Ovary (tissue), 9 donors: ENCODE results near the gene RPUSD2. TPM values are rescaled to one million over a fixed set of nuclear protein-coding genes. Genes with fewer than 3 reads are reported as not detected.

Experiments used
- DNase-seq, 5 donors: peaks; one replicate each; pipeline ENCODE4 v3.0.0-alpha.2; 2019 to 2020
- H3K27ac ChIP-seq, 2 donors: fragments of 200-600 bp; one replicate each; pipeline versions ENCODE4 v1.5.1 to v1.8.0; 2019 to 2022
- H3K27me3 ChIP-seq: fragments of 200-600 bp; one replicate; pipeline ENCODE4 v1.8.0; 2022
- H3K36me3 ChIP-seq: fragments of 200-600 bp; sonication (generic); one replicate; pipeline ENCODE4 v1.5.1; 2019
- H3K4me1 ChIP-seq: one replicate; pipeline ENCODE4 v1.8.1; 2013; ENCODE audit warnings: mild to moderate bottlenecking, moderate library complexity; ENCODE audit not compliant: insufficient read depth
- H3K4me3 ChIP-seq: fragments of 200-600 bp; sonication (generic); one replicate; pipeline ENCODE4 v1.5.1; 2017
- H3K9me3 ChIP-seq, 2 donors: fragments of 200-600 bp in 1 of 2; sonication (generic) in 1 of 2; one replicate each; pipeline versions ENCODE4 v1.5.1 to v1.8.1; 2013 to 2019; ENCODE audit warnings: mild to moderate bottlenecking in 1 of 2, moderate library complexity in 1 of 2
- EP300 ChIP-seq: sonication (generic); formaldehyde crosslinking; IDR thresholded peaks from one replicate; pipeline ENCODE4 v1.6.1; 2017; ENCODE audit warnings: antibody characterized with exemption
- POLR2A ChIP-seq: fragments of 450-650 bp; IDR thresholded peaks from one replicate; pipeline ENCODE4 v1.6.1; 2017; ENCODE audit warnings: antibody characterized with exemption, mild to moderate bottlenecking, moderate library complexity
- WGBS, 3 donors: extraction: QIAGEN DNeasy Blood & Tissue Kit in 1 of 3; methylation state at CpG; one replicate each; pipeline versions ENCODE4 v1.1.5 to v1.1.7; 2013 to 2017; 5-methylcytosine and 5-hydroxymethylcytosine counted together
- intact Hi-C, 4 donors: fragments of 100-400 bp; cut with DNase I; formaldehyde crosslinking; loops; one replicate each; pipeline versions ENCODE4 v1.11.0 to v1.15.1; 2022 to 2023
- polyA plus RNA-seq, 2 donors: library from polyadenylated mRNA; stranded (reverse); fragments of 200-250 nt in 1 of 2; fragments of 350-450 nt in 1 of 2; fragmentation: Illumina TruSeq in 1 of 2; extraction: RNeasy Lipid Tissue Mini Kit (QIAGEN cat#74804) in 1 of 2; gene quantifications; one replicate each; pipeline ENCODE4 v1.2.3, GENCODE V29; 2013 to 2014
- total RNA-seq, 7 donors: library from RNA; depleted of rRNA in 2 of 7; stranded (reverse); fragments of >200 nt in 2 of 7; fragmentation: NEBNext Ultra II Directional in 3 of 7; extraction: Animal tissue kit (Norgen Biotek cat#: 25700) in 3 of 7; gene quantifications; one replicate each; pipeline versions ENCODE4 v1.1.0 to v1.2.4, GENCODE V29; 2016 to 2023
- TF ChIP-seq, protein P1 (sequence below), 3 donors: fragments of 450-650 bp in 2 of 3; fragments of 200-600 bp in 1 of 3; IDR thresholded peaks; one replicate each; pipeline versions ENCODE4 v1.5.1 to v1.8.0; 2016 to 2022; ENCODE audit warnings: antibody characterized with exemption in 3 of 3, mild to moderate bottlenecking in 1 of 3
- donor health status: DM: no; HTN: no; CAD: no; lungs with moderate emphysema.
- donor health status: DM: no; HTN: no; CAD: no.
- donor health status: Bipolar disorder and iron deficiency.
- donor health status: DM: yes; HTN: yes; CAD: no.
- donor health status: DM: no; HTN: no; CAD: no.
- donor health status: DM: yes; HTN: yes; CAD: no.

Gene RPUSD2
- total and polyA plus RNA-seq, 9 donors = 2.9 to 13.0 (median 9.7) TPM

DNA sequence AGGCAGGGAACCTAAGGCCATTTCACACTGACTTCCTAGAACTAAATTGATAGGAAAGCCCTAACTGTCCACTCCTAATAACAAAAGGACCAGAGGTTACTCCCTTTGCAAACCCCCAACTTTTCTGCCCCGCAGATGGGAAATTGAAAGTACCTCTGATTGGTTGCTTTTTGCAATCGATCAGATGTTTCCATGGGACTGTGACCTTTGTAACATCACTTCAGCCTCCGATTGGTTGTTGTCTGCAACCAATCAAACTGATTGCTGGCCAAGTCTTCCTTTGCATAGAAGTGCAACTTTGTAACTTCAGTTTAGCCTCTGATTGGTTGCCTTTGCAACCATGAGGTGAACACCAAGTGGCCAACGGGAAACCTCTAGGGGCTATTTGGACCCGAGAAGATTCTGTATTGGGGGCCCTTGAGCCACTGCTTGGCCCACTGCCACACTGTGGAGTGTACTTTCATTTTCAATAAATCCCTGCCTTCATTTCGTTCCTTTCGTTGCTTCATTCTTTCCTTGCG, 13.7 kb downstream of the RPUSD2 start:
- WGBS, 3 donors = 39 to 59% (median 51%) methylated on average over 8 of the region's 8 CpGs
- no peaks in the 10 kb centered on the region for H3K4me1 ChIP-seq
- H3K9me3 ChIP-seq = no peaks in the 10 kb centered on the region
- no peaks in the 10 kb centered on the region for H3K36me3 ChIP-seq
- TF ChIP-seq POLR2A = no peak
- TF ChIP-seq EP300 = no peak
- TF ChIP-seq, protein P1, sequence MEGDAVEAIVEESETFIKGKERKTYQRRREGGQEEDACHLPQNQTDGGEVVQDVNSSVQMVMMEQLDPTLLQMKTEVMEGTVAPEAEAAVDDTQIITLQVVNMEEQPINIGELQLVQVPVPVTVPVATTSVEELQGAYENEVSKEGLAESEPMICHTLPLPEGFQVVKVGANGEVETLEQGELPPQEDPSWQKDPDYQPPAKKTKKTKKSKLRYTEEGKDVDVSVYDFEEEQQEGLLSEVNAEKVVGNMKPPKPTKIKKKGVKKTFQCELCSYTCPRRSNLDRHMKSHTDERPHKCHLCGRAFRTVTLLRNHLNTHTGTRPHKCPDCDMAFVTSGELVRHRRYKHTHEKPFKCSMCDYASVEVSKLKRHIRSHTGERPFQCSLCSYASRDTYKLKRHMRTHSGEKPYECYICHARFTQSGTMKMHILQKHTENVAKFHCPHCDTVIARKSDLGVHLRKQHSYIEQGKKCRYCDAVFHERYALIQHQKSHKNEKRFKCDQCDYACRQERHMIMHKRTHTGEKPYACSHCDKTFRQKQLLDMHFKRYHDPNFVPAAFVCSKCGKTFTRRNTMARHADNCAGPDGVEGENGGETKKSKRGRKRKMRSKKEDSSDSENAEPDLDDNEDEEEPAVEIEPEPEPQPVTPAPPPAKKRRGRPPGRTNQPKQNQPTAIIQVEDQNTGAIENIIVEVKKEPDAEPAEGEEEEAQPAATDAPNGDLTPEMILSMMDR (IDR thresholded peaks at IDR 0.05) = no peak
- DNase-seq = no peak
- no peak overlapping the region for H3K27ac ChIP-seq
- intact Hi-C loops = loop anchor here in 2 of 4 donors (10.0 kb wide), 1 partner anchor 312 kb away; the partner anchor contains the start of gene VPS18 (in 2 of the 2)
- peak overlapping the region; percentile 1 for H3K4me3 ChIP-seq
- H3K27me3 ChIP-seq = no peaks in the 10 kb centered on the region

DNA sequence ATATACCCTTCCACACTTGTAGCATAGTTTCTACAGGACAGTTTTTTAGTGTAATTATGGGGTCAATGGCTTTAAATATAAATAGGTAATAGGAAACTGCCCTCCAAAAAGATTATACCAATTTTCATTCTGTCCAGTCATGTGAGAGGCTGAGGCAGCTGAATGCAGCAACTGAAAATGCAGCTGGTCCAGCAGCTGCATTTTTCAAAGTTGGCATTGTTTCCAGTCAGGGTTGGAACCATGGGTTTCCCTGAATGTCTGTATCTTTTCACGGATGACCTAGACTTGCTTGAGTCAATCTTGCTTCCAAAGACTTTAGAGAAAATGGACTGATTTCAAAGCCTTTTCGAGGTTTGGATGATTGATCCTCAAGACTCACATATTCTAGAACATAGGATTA, 15.1 kb downstream of the RPUSD2 start:
- 42% methylated on average over 2 of the region's 2 CpGs for WGBS, 3 donors
- intact Hi-C loops = loop anchor here in 2 of 4 donors (10.0 kb wide), 1 partner anchor 311 kb away; the partner anchor contains the start of gene VPS18 (in 2 of the 2)
- TF ChIP-seq POLR2A (no peak), EP300 (no peak)
- TF ChIP-seq, protein P1 (IDR thresholded peaks at IDR 0.05) = no peak

DNA sequence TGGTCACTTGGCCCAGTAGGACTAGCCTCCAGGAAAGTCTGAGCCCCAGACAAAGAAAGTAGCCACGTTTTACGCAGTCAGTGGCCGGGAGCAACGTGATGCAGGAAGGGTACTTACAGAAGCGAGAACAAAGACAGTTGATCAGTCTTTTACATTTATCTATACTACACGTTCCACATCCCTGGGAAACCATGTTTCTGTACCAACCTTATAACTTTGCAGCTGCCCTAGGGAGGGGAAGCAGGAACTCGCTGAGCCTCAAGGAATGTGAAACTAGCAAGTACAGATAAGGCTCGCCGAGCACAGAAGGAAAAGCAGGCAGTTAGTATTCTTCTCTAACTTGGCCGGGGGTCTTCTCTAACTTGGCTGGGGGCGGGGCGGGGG, 21.6 kb downstream of the RPUSD2 start:
- intact Hi-C loops = loop anchor here in 1 of 4 donors (10.0 kb wide), 1 partner anchor 304 kb away; the partner anchor contains the start of gene VPS18
- TF ChIP-seq, protein P1 (IDR thresholded peaks at IDR 0.05) = no peak
- no peaks in the 10 kb centered on the region for H3K27me3 ChIP-seq
- no peaks in the 10 kb centered on the region for H3K4me1 ChIP-seq
- no peaks in the 10 kb centered on the region for H3K36me3 ChIP-seq
- no peak for DNase-seq
- H3K9me3 ChIP-seq = no peaks in the 10 kb centered on the region
- no peak overlapping the region for H3K27ac ChIP-seq
- WGBS, 3 donors = 13 to 31% (median 14%) methylated on average over 12 of the region's 12 CpGs
- H3K4me3 ChIP-seq = no peak overlapping the region

More for the DNA sequence above, 15.1 kb downstream of the RPUSD2 start:
- Histone ChIP-seq H3K27ac (no peak overlapping the region), H3K9me3 (no peaks in the 10 kb centered on the region), H3K4me1 (no peaks in the 10 kb centered on the region), H3K4me3 (no peak overlapping the region), H3K27me3 (no peaks in the 10 kb centered on the region), H3K36me3 (no peaks in the 10 kb centered on the region)
- DNase-seq = no peak

DNA sequence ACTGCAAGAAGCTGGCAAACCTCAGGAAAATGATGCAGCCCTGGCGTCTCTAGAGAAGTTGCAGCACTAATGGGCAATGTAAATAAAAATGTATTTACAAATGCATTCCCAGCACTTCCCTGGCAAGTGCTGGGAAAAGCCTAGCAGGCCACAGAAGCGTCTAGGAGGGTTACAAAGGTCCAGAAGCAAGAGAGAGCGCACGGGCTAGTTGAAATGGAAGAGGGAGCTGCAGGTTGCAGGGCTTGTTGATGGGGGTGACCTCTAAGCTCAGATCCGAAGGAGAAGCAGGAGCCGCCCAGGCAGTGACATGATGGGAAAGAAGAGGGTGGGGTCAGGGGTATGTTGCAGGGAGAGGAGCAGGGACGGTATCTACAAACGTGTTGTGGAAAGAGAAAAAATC, 22.3 kb downstream of the RPUSD2 start:
- H3K27me3 ChIP-seq = no peaks in the 10 kb centered on the region
- H3K36me3 ChIP-seq = no peaks in the 10 kb centered on the region
- H3K4me1 ChIP-seq = no peaks in the 10 kb centered on the region
- H3K4me3 ChIP-seq = no peak overlapping the region
- no peaks in the 10 kb centered on the region for H3K9me3 ChIP-seq
- intact Hi-C loops = loop anchor here in 1 of 4 donors (10.0 kb wide), 1 partner anchor 303 kb away; the partner anchor contains the start of gene VPS18
- WGBS, 3 donors = 60 to 69% (median 63%) methylated on average over 8 of the region's 8 CpGs
- no peak for TF ChIP-seq EP300
- TF ChIP-seq POLR2A = no peak
- TF ChIP-seq, protein P1 (IDR thresholded peaks at IDR 0.05) = no peak
- DNase-seq = no peak
- H3K27ac ChIP-seq = no peak overlapping the region
